ENCODE results near the gene NOXRED1.
"Not testable (repeated sequence)": the region's sequence is repeated elsewhere in the genome, so short reads cannot be mapped to it uniquely, and the experiment has no call there.

The NOXRED1 gene

GRCh38 chr14:77421201-77421600 lies 2.1 kb downstream of the NOXRED1 start:
- WGBS = no CpG with 5 or more reads among the region's 2 CpGs
- Histone ChIP-seq H3K9me3 (ENCODE audit: control insufficient read depth, low read length) (peaks cover 16% of the 10 kb centered on the region), H3K27me3 (ENCODE audit: control insufficient read depth in 1 of 2, insufficient read depth in 1 of 2, low read length in 2 of 2) (no peaks in the 10 kb centered on the region), H4K8ac (ENCODE audit: low read length) (no peak overlapping the region), H2BK12ac (ENCODE audit: low read length in 2 of 2) (no peak overlapping the region), H3K4me3 (ENCODE audit: insufficient read depth in 1 of 2, low read depth in 1 of 2, low read length in 2 of 2) (no peak overlapping the region), H3K4ac (ENCODE audit: low read depth in 1 of 2, low read length in 2 of 2) (no peak overlapping the region), H3K4me2 (ENCODE audit: low read length, poor library complexity, severe bottlenecking) (no peak overlapping the region), H2AFZ (ENCODE audit: low read depth, low read length) (no peak overlapping the region), H2AK5ac (ENCODE audit: low read length, severe bottlenecking) (no peak overlapping the region), H3K36me3 (ENCODE audit: control insufficient read depth in 1 of 2, insufficient read depth in 2 of 2, low read depth in 1 of 2, low read length in 2 of 2) (peaks cover 17 to 55% of the 10 kb centered on the region in 2 experiments), H3K9ac (ENCODE audit: low read length) (no peak overlapping the region), H3K27ac (ENCODE audit: low read length, poor library complexity, severe bottlenecking) (no peak overlapping the region), H3K23ac (ENCODE audit: low read length in 2 of 2) (no peak overlapping the region), H3K4me1 (ENCODE audit: control insufficient read depth, insufficient read depth, low read depth, low read length) (no peaks in the 10 kb centered on the region), H2BK120ac (ENCODE audit: low read depth, low read length) (no peak overlapping the region), H3K14ac (ENCODE audit: low read length in 2 of 2) (no peak overlapping the region), H2BK5ac (ENCODE audit: low read depth, low read length, poor library complexity, severe bottlenecking) (no peak overlapping the region), H3K79me1 (replicated peaks; ENCODE audit: low read length, poor library complexity, severe bottlenecking) (no peaks in the 10 kb centered on the region), H4K91ac (ENCODE audit: low read length) (no peak overlapping the region), H2BK15ac (ENCODE audit: low read depth, poor library complexity, severe bottlenecking) (no peak overlapping the region), H3K18ac (ENCODE audit: low read depth in 1 of 2, low read length in 2 of 2) (no peak overlapping the region)
- DNase-seq = no peak

DNA sequence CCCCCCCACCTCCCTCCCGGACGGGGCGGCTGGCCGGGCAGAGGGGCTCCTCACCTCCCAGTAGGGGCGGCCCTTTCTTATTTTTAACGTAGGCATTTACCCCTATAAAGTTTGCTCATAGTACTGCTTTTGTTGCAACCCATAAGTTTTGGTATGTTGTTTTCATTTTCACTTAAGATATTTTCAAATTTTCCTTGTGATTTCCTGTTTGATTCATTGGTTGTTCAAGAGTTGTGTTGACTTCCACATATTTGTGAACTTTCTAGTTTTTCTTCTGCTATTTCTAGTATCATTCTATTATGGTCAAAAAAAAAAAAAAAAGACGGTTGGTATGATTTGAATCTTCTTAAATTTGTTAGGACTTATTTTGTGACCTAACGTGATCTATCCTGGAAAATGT lies 6.5 kb downstream of the NOXRED1 start:
- no peak for DNase-seq
- Histone ChIP-seq H3K9ac (ENCODE audit: low read length) (no peak overlapping the region), H3K4me3 (ENCODE audit: insufficient read depth in 1 of 2, low read depth in 1 of 2, low read length in 2 of 2) (no peak overlapping the region), H3K4me2 (ENCODE audit: low read length, poor library complexity, severe bottlenecking) (no peak overlapping the region), H2BK12ac (ENCODE audit: low read length in 2 of 2) (no peak overlapping the region), H3K27me3 (ENCODE audit: control insufficient read depth in 1 of 2, insufficient read depth in 1 of 2, low read length in 2 of 2) (no peaks in the 10 kb centered on the region), H2BK5ac (ENCODE audit: low read depth, low read length, poor library complexity, severe bottlenecking) (no peak overlapping the region), H3K18ac (ENCODE audit: low read depth in 1 of 2, low read length in 2 of 2) (no peak overlapping the region), H3K27ac (ENCODE audit: low read length, poor library complexity, severe bottlenecking) (no peak overlapping the region), H2BK120ac (ENCODE audit: low read depth, low read length) (no peak overlapping the region), H2AFZ (ENCODE audit: low read depth, low read length) (no peak overlapping the region), H4K8ac (ENCODE audit: low read length) (no peak overlapping the region), H3K14ac (ENCODE audit: low read length in 2 of 2) (no peak overlapping the region), H3K23ac (ENCODE audit: low read length in 2 of 2) (no peak overlapping the region), H3K79me1 (replicated peaks; ENCODE audit: low read length, poor library complexity, severe bottlenecking) (no peaks in the 10 kb centered on the region), H3K4me1 (ENCODE audit: control insufficient read depth, insufficient read depth, low read depth, low read length) (no peaks in the 10 kb centered on the region), H3K9me3 (ENCODE audit: control insufficient read depth, low read length) (peaks cover 16% of the 10 kb centered on the region), H2AK5ac (ENCODE audit: low read length, severe bottlenecking) (no peak overlapping the region), H2BK15ac (ENCODE audit: low read depth, poor library complexity, severe bottlenecking) (no peak overlapping the region), H4K91ac (ENCODE audit: low read length) (no peak overlapping the region), H3K4ac (ENCODE audit: low read depth in 1 of 2, low read length in 2 of 2) (no peak overlapping the region), H3K36me3 (ENCODE audit: control insufficient read depth in 1 of 2, insufficient read depth in 2 of 2, low read depth in 1 of 2, low read length in 2 of 2) (peaks cover 0 to 14% of the 10 kb centered on the region in 2 experiments)
- WGBS = 98% methylated on average over 2 of the region's 8 CpGs

- DNase-seq; H2BK5ac ChIP-seq (ENCODE audit: low read depth, low read length, poor library complexity, severe bottlenecking); H3K4me1 ChIP-seq (ENCODE audit: control insufficient read depth, insufficient read depth, low read depth, low read length); H2AK5ac ChIP-seq (ENCODE audit: low read length, severe bottlenecking); H3K36me3 ChIP-seq (ENCODE audit: control insufficient read depth in 1 of 2, insufficient read depth in 2 of 2, low read depth in 1 of 2, low read length in 2 of 2); H3K27me3 ChIP-seq (ENCODE audit: control insufficient read depth in 1 of 2, insufficient read depth in 1 of 2, low read length in 2 of 2); H3K4me3 ChIP-seq (ENCODE audit: insufficient read depth in 1 of 2, low read depth in 1 of 2, low read length in 2 of 2); H3K14ac ChIP-seq (ENCODE audit: low read length in 2 of 2); H3K9ac ChIP-seq (ENCODE audit: low read length); H3K4me2 ChIP-seq (ENCODE audit: low read length, poor library complexity, severe bottlenecking); H3K23ac ChIP-seq (ENCODE audit: low read length in 2 of 2); H3K27ac ChIP-seq (ENCODE audit: low read length, poor library complexity, severe bottlenecking); H2AFZ ChIP-seq (ENCODE audit: low read depth, low read length); H2BK12ac ChIP-seq (ENCODE audit: low read length in 2 of 2); H3K4ac ChIP-seq (ENCODE audit: low read depth in 1 of 2, low read length in 2 of 2); H3K79me1 ChIP-seq (replicated peaks; ENCODE audit: low read length, poor library complexity, severe bottlenecking); H4K8ac ChIP-seq (ENCODE audit: low read length); H2BK15ac ChIP-seq (ENCODE audit: low read depth, poor library complexity, severe bottlenecking); H4K91ac ChIP-seq (ENCODE audit: low read length); H2BK120ac ChIP-seq (ENCODE audit: low read depth, low read length); H3K18ac ChIP-seq (ENCODE audit: low read depth in 1 of 2, low read length in 2 of 2): not testable (repeated sequence)
- no CpG with 5 or more reads among the region's 3 CpGs for WGBS
- peaks cover 16% of the 10 kb centered on the region for H3K9me3 ChIP-seq (ENCODE audit: control insufficient read depth, low read length)
Measured at GRCh38 chr14:77416098-77416497, 7.2 kb downstream of the NOXRED1 start.

GRCh38 chr14:77415403-77416030 lies 7.8 kb downstream of the NOXRED1 start:
- H3K36me3 ChIP-seq (ENCODE audit: control insufficient read depth in 1 of 2, insufficient read depth in 2 of 2, low read depth in 1 of 2, low read length in 2 of 2); H3K4me2 ChIP-seq (ENCODE audit: low read length, poor library complexity, severe bottlenecking); H2AFZ ChIP-seq (ENCODE audit: low read depth, low read length); H3K79me1 ChIP-seq (replicated peaks; ENCODE audit: low read length, poor library complexity, severe bottlenecking); H2BK5ac ChIP-seq (ENCODE audit: low read depth, low read length, poor library complexity, severe bottlenecking); H2AK5ac ChIP-seq (ENCODE audit: low read length, severe bottlenecking); H4K91ac ChIP-seq (ENCODE audit: low read length); H3K18ac ChIP-seq (ENCODE audit: low read depth in 1 of 2, low read length in 2 of 2); H3K9ac ChIP-seq (ENCODE audit: low read length); H3K14ac ChIP-seq (ENCODE audit: low read length in 2 of 2); H3K27ac ChIP-seq (ENCODE audit: low read length, poor library complexity, severe bottlenecking); H3K23ac ChIP-seq (ENCODE audit: low read length in 2 of 2); H2BK15ac ChIP-seq (ENCODE audit: low read depth, poor library complexity, severe bottlenecking); H2BK120ac ChIP-seq (ENCODE audit: low read depth, low read length); H3K4me3 ChIP-seq (ENCODE audit: insufficient read depth in 1 of 2, low read depth in 1 of 2, low read length in 2 of 2); H4K8ac ChIP-seq (ENCODE audit: low read length); H3K27me3 ChIP-seq (ENCODE audit: control insufficient read depth in 1 of 2, insufficient read depth in 1 of 2, low read length in 2 of 2); DNase-seq; H3K4ac ChIP-seq (ENCODE audit: low read depth in 1 of 2, low read length in 2 of 2); H2BK12ac ChIP-seq (ENCODE audit: low read length in 2 of 2); H3K4me1 ChIP-seq (ENCODE audit: control insufficient read depth, insufficient read depth, low read depth, low read length): not testable (repeated sequence)
- WGBS = 94% methylated on average over 9 of the region's 10 CpGs
- H3K9me3 ChIP-seq (ENCODE audit: control insufficient read depth, low read length) = peaks cover 10% of the 10 kb centered on the region

Data from mesenchymal stem cell (in vitro differentiated cells and primary cell).